22Rv1 (cell line): ENCODE measurements around the gene NRG3.

Experiments
- H3K27ac ChIP-seq: fragments of 450-650 bp; 2 replicates; pipeline ENCODE4 v1.5.1; 2017
- ZFX ChIP-seq: fragments of 450-650 bp; IDR thresholded peaks from 2 replicates; pipeline ENCODE4 v1.6.1; 2017; ENCODE audit warnings: antibody characterized with exemption, borderline replicate concordance
- TF ChIP-seq, protein P1 (sequence below): fragments of 450-650 bp; IDR thresholded peaks from 2 replicates; pipeline ENCODE4 v1.5.1; 2017; ENCODE audit warnings: mild to moderate bottlenecking

NRG3 gene

DNA sequence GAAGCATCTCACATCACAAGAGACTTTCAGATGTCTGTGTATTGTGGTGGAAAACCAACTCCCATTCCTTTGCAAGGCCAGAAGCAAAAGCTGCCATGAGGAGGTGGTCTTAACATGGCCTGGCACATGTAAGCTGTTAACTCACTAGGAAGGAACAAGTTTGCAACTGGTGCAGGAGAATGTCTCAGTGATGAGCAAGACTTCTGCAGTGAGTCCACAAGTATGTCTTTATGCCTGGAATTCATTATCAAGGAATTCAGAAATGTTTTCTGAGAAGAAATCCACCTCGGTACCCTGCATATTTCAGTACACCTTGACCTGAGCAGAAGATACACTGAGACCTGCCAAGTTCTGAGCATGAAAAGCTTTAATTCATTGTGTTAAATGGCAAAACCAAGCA lies 1033.1 kb downstream of the NRG3 start:
- TF ChIP-seq ZFX: no peak
- TF ChIP-seq, protein P1, sequence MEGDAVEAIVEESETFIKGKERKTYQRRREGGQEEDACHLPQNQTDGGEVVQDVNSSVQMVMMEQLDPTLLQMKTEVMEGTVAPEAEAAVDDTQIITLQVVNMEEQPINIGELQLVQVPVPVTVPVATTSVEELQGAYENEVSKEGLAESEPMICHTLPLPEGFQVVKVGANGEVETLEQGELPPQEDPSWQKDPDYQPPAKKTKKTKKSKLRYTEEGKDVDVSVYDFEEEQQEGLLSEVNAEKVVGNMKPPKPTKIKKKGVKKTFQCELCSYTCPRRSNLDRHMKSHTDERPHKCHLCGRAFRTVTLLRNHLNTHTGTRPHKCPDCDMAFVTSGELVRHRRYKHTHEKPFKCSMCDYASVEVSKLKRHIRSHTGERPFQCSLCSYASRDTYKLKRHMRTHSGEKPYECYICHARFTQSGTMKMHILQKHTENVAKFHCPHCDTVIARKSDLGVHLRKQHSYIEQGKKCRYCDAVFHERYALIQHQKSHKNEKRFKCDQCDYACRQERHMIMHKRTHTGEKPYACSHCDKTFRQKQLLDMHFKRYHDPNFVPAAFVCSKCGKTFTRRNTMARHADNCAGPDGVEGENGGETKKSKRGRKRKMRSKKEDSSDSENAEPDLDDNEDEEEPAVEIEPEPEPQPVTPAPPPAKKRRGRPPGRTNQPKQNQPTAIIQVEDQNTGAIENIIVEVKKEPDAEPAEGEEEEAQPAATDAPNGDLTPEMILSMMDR: no peak
- no peak overlapping the region for H3K27ac ChIP-seq

DNA sequence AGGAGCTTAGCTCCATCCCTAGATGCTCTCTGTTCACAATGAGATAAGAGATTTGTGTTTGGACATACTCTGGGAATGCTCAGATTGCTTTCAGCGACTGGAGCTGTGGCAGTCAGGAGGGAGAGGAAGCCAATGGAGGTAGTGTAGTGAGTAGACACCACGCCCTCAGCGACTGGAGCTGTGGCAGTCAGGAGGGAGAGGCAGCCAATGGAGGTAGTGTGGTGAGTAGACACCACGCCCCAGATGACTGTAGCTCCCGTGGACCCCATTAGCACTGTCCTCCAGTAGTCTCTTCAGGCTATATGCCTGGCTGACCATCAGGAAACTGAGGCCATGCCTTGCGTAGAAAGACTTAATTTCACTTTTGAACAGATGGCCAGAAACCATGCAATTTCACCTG lies 1033.8 kb downstream of the NRG3 start:
- H3K27ac ChIP-seq: no peak overlapping the region
- TF ChIP-seq, protein P1: no peak
- TF ChIP-seq ZFX: no peak

DNA sequence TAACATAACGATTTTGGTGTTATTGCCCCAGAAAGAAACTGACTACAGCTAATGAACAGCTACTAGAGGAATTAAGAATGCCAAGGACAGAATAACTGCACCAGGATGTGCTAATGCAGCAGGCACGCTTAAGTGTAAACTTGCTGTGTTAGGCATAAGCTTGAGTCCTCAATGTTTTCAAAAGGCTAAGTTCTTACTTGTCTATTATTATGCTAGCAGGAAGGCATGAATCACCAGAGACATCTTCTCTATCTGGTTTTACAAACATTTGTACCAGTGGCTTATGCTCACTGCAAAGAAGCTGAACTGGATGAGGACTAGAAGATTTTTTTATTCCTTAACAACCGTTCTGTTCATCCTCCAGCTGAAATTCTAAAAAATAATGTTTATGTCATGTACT lies 1035.3 kb downstream of the NRG3 start:
- no peak for TF ChIP-seq ZFX
- TF ChIP-seq, protein P1: no peak
- no peak overlapping the region for H3K27ac ChIP-seq

DNA sequence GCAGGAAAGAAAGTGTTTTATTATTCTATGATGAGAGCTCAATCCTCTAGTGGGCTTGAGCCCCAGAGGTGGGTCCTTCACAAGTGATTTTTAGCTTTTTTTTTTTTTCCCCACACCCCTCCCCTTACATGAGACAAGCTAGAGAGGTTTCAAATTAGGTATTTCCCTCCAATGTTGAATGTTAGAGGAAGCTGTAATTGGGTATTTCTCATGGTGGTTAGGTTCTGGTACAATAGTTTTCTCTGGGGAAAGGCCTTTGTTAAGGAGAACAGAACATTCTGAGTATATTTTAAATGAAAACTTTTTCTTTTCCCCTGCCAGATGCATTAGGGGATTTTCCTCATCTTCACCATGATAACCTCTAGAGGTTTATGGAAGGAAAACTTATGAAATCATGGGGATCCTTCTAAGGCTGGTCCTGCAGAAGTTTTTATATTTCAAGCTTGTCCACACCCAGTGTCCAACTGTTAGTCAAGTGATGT lies 1039.7 kb downstream of the NRG3 start:
- no peak overlapping the region for H3K27ac ChIP-seq
- TF ChIP-seq ZFX: no peak
- TF ChIP-seq, protein P1: no peak

DNA sequence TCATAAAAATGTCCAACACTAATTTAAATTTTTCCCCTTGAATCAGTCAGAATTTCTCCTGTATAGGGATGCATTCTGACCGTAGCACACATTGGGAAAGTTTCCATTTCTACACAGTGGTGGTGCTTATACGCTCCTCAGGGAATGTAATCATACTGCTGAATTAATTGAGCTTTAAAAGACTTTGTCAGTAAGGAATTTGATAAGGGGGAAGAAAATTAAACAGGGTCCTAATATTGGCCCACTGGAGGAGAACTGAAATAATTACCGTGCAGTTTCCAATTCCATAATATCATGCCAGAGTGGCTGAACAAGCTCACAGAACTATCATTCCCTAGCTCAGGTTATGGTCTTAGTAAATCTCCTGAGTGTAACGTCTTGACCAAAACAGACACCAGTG lies 1041.9 kb downstream of the NRG3 start:
- TF ChIP-seq, protein P1: no peak
- no peak for TF ChIP-seq ZFX

DNA sequence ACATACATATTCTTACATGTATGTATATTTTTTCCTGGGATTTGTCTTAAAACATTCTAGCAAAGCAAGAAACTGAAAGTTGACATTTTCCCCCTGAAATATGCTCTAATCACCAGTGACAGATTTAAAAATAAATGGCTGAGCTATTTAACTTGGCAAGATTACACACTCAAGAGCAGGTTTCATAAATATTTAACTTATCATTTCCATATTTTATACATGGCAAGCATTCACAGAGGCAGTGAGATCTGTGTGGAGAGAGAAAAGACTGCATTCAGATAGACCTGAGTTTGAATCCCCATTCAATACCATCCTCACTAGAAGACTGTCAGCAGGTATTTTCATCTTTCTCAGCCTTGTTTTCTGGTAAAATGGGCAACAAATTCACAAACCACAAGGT lies 1043.0 kb downstream of the NRG3 start:
- H3K27ac ChIP-seq: no peak overlapping the region
- no peak for TF ChIP-seq ZFX
- TF ChIP-seq, protein P1: no peak

More for the DNA sequence above, 1041.9 kb downstream of the NRG3 start:
- H3K27ac ChIP-seq: no peak overlapping the region

DNA sequence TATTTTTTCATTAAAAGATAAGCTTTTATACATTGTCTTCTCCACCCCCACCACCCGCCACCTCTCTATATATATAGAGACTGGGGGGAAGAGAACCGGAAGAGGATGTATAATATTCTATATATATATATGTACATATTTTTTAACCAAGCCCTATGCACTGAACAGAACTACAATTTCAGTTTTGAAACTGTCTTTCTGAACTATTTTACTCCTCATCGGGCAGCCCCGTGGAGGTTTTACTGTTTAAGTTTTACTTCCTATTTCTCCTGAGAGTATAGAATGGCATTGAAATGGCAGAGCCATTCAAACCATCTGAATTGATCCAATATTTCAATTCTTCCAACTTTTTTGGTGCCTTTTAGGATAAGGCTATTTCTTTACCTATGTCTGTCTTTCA lies 1047.1 kb downstream of the NRG3 start:
- TF ChIP-seq, protein P1: no peak
- TF ChIP-seq ZFX: no peak
- H3K27ac ChIP-seq: no peak overlapping the region
